D721Med (cell line): ENCODE measurements around the gene GOLGA8S.
"Not testable (repeated sequence)": the region's sequence is repeated elsewhere in the genome, so short reads cannot be mapped to it uniquely, and the experiment has no call there.

ENCODE experiments used
- DNase-seq: peaks from one replicate; pipeline ENCODE4 v3.0.0; 2011; ENCODE audit warnings: low spot score; ENCODE audit not compliant: insufficient read length
- FAIRE-seq: peaks from 2 replicates; lab custom pipeline; 2011; peaks lifted over from hg19 to GRCh38; lab: Jason Lieb, UNC
- CTCF ChIP-seq: IDR thresholded peaks from 2 replicates; pipeline ENCODE4 v1.5.1; 2012; ENCODE audit warnings: mild to moderate bottlenecking, control low read depth; ENCODE audit not compliant: insufficient read depth; ENCODE audit errors: missing control alignments

The GOLGA8S gene

GRCh38 chr15:23354448-23354847, at the start of gene GOLGA8S:
GOLGA8S (plus strand) TSS chr15:23354748; CDS start chr15:23354810, 62 bp downstream.
- not testable (repeated sequence) for FAIRE-seq, DNase-seq

DNA sequence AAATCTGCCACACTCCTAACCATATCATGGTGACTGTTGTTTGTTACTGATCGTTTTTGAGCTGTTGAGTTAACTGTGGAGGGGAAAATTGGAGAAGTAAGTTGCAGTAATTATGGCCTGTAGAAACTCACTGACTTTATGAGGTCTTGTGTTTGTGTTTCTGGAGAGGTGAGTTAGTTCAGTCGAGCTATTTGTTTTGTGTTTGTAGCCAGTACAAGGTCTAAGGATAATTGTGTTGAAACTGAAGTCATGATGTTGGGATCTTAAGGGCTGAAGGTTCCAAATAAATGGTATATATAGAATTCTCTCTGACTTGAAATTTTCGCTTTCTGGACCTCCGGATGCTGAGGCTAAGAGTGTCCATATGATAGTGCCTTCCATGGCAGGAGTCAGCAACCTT, 49.7 kb upstream of the GOLGA8S start:
- not testable (repeated sequence) for FAIRE-seq, DNase-seq

DNA sequence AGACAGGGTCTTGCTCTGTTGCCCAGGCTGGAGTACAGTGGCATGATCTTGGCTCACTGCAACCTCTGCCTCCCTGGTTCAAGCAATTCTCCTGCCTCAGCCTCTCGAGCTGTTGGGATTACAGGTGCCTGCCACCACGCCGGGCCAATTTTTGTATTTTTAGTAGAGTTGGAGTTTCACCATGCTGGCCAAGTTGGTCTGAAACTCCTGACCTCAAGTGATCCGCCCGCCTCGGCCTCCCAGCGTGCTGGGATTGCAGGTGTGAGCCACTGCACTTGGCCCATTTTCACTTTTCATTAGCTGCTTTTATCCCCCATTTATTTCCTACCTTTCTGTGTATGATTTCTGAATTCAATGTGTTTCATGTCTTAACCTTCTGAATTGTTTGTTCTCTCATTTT, 48.6 kb upstream of the GOLGA8S start:
- not testable (repeated sequence) for FAIRE-seq, DNase-seq

GRCh38 chr15:23311233-23311632, 43.3 kb upstream of the GOLGA8S start:
- FAIRE-seq = not testable (repeated sequence)

DNA sequence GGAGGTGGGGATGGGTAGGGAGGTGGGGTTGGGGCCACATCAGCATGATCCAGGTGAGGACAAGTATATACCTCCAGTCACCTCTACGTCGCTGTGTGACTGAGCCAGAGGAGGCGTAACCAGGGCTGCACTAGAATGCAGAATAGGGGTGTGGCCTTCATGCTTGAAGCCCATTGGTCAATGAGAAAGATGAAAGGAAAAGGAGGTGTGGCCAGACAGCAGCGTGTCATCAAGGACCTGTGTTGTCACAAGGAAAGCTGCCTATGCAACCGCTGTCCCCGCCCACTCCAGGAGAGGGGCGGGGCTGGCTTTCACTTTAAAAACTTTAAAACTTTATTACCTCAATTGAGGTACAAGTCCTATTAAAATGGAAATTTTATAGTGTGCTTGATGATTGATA, 20.5 kb upstream of the GOLGA8S start, which contains the start of gene GOLGA6L26:
TSS of gene GOLGA6L26 (minus strand) at position 101 of the 400 bp plus-strand sequence. CDS start at position 40, 61 bp downstream.
- FAIRE-seq, DNase-seq: not testable (repeated sequence)

More at GRCh38 chr15:23311233-23311632, 43.3 kb upstream of the GOLGA8S start:
- DNase-seq = not testable (repeated sequence)

- not testable (repeated sequence) for DNase-seq, FAIRE-seq
Observed at GRCh38 chr15:23362622-23363021, 8.1 kb downstream of the GOLGA8S start.

GRCh38 chr15:23364261-23364660, 9.7 kb downstream of the GOLGA8S start:
- not testable (repeated sequence) for FAIRE-seq

GRCh38 chr15:23370578-23370977, 16.0 kb downstream of the GOLGA8S start:
- no peak for TF ChIP-seq CTCF
- no peak for DNase-seq
- FAIRE-seq = no peak

More at GRCh38 chr15:23364261-23364660, 9.7 kb downstream of the GOLGA8S start:
- DNase-seq = not testable (repeated sequence)

- FAIRE-seq, DNase-seq: not testable (repeated sequence)
Observed at GRCh38 chr15:23371134-23371533, 16.6 kb downstream of the GOLGA8S start.

DNA sequence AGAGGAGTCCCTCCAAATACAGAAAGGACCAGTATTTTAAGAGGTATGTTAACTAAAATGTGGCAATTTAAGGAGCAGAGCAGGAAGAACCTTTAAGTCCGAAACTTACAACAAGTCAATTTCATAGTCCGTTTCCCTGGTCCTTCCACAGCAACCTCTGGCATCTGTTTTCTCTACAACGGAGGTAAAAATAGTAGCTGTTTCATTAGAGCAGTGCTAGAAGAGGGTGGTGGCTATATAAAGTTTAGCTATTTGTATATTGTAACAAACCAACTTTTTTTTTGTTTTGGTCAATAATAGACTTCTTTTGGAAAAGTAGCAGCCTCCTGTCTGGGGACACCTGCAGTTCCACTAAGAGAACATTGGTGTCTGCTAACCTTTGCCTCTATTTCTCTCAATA, 17.3 kb downstream of the GOLGA8S start:
- not testable (repeated sequence) for FAIRE-seq, DNase-seq

DNA sequence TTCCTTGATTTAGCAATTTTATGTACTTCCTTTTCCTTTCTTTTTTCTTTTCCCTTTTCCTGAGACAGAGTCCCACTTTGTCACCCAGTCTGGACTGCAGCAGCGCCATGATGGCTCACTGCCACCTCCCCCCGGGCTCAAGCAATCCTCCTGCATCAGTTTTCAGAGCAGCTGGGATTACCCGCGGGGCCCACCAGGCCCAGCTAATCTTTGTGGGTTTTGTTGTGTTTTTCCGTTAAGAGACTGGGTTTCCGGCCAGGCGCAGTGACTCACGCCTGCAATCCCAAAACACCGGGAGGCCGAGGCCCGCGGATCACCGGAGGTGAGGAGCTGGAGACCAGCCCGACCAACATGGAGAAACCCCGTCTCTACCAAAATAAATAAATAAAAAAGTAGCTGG, 17.7 kb downstream of the GOLGA8S start:
- no peak for TF ChIP-seq CTCF
- FAIRE-seq (no peak), DNase-seq (no peak)

DNA sequence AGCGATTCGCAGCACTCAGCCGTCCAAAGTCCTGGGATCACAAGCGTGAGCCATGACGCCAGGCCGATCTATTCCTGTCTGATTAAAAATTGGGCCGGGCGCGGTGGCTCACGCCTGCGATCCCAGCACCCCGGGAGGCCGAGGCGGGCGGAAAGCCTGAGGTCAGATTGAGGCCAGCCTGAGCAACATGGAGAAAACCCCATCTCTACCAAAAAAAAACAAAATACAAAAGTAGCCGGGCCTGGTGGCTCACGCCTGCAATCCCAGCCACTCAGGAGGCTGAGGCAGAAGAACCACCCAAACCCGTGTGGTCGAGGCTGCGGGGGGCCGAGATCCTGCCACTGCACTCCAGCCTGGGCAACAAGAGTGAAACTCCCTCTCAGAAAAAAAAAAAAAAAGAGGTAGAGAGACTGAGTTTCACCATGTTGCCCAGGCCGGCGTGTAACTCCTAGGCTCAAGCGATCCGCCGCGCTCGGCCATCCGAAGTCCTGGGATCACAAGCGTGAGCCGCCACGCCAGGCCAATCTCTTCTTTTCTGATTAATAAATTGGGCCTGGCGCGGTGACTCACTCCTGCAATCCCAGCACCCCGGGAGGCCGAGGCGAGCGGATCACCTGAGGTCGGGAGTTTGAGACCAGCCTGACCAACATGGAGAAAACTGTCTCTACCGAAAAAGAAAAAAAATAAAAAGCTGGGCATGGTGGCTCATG, 18.5 kb downstream of the GOLGA8S start:
- not testable (repeated sequence) for FAIRE-seq, DNase-seq

DNA sequence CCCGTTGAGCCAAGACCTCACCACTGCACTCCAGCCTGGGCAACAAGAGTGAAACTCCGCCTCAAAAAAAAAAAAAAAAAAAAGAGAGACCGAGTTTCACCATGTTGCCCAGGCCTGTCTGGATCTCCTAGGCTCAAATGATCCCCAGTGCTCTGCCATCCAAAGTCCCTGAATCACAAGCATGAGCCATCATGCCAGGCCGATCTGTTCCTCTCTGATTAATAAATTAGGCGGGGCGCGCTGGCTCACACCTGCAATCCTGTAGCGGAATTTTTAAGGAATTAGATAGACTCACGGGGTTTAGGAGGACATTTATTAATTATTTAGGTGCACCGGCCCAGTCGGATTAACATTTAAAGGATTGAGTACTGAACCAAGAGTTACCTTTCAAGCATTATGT, 19.7 kb downstream of the GOLGA8S start:
- not testable (repeated sequence) for FAIRE-seq

GRCh38 chr15:23378946-23379345, 24.4 kb downstream of the GOLGA8S start:
- not testable (repeated sequence) for FAIRE-seq, DNase-seq

More for the DNA sequence above, 19.7 kb downstream of the GOLGA8S start:
- not testable (repeated sequence) for DNase-seq

DNA sequence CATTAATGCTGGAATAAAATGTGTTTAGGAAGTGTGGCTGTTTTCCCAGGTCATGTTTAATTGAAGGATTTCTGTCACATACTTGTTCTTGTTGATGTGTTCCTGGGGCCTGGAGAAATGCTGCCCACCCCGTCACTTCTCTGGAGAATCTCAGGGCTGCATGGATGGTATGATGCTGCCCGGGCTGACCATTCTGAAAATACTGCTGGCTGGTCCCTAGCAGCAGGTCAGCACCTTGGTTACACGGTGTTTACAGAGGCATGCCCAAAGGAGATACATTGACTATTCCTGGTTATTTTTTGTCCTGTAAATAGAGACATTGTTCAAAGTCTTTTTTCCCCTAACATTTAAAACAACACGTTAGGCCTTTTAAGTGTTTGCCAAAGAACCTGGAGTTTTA, 26.2 kb downstream of the GOLGA8S start:
- not testable (repeated sequence) for DNase-seq, FAIRE-seq

GRCh38 chr15:23381192-23381591, 26.6 kb downstream of the GOLGA8S start:
- not testable (repeated sequence) for FAIRE-seq, DNase-seq
